ENCODE measurements around the gene CNTN5. TPM values are rescaled to one million over a fixed set of nuclear protein-coding genes. Genes with fewer than 3 reads are reported as not detected.

CNTN5 gene
- total RNA-seq, 1 donor from 2014 or later: not detected

DNA sequence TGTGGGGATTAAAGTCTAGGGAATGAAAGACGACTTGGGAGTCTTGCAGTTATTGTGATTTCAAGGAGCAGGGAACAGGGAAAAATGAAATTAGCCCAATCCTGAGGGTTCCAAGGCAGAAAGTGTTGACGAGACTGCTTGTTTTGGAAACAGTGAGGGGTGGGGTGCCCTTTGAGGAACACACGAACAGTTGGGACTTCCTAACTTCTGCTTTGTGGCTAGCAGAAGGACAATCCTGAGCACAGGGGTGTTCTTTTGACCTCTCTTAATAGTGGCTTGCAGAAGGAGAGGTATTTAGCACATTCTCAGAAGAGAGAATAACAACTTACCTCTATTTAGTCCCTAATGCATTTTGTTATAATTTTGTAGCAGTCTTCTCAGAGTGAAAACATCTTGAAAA lies 1120.5 kb downstream of the CNTN5 start:
- H3K4me1 ChIP-seq: no peaks in the 10 kb centered on the region
- ATAC-seq: no peak
- no peak overlapping the region for H3K27ac ChIP-seq
- intact Hi-C loops (cut with DNase I): no loop called here
- DNase-seq: no peak
- H3K9me3 ChIP-seq: no peaks in the 10 kb centered on the region
- TF ChIP-seq, protein P1, sequence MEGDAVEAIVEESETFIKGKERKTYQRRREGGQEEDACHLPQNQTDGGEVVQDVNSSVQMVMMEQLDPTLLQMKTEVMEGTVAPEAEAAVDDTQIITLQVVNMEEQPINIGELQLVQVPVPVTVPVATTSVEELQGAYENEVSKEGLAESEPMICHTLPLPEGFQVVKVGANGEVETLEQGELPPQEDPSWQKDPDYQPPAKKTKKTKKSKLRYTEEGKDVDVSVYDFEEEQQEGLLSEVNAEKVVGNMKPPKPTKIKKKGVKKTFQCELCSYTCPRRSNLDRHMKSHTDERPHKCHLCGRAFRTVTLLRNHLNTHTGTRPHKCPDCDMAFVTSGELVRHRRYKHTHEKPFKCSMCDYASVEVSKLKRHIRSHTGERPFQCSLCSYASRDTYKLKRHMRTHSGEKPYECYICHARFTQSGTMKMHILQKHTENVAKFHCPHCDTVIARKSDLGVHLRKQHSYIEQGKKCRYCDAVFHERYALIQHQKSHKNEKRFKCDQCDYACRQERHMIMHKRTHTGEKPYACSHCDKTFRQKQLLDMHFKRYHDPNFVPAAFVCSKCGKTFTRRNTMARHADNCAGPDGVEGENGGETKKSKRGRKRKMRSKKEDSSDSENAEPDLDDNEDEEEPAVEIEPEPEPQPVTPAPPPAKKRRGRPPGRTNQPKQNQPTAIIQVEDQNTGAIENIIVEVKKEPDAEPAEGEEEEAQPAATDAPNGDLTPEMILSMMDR (IDR thresholded peaks at IDR 0.05): no peak
- no peak overlapping the region for H3K4me3 ChIP-seq
- no peaks in the 10 kb centered on the region for H3K27me3 ChIP-seq
- no peaks in the 10 kb centered on the region for H3K36me3 ChIP-seq

DNA sequence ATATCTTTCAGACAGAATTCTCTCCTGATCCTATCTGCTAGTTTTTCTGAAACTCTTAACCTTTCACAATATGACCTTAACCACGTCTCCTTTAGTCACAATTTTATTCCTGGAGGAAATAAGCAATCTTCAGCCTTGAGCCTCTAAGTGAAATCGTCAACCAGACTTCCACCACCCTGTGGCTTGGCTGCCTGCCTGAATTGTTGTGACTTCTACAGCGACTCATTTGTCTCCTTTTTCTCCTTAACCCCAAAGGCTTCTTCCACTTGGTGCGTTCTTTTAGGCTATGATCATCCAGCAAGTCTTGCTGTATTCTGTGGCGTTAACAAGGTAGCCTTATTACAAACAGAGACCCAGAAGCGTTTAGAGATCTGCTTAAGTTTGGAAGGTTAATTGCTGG lies 1131.2 kb downstream of the CNTN5 start:
- Histone ChIP-seq H3K4me3 (no peak overlapping the region), H3K36me3 (no peaks in the 10 kb centered on the region), H3K27ac (no peak overlapping the region), H3K4me1 (no peaks in the 10 kb centered on the region), H3K9me3 (no peaks in the 10 kb centered on the region), H3K27me3 (no peaks in the 10 kb centered on the region)
- DNase-seq (no peak), ATAC-seq (no peak)
- TF ChIP-seq, protein P1 (IDR thresholded peaks at IDR 0.05): no peak
- intact Hi-C loops (cut with DNase I): no loop called here

DNA sequence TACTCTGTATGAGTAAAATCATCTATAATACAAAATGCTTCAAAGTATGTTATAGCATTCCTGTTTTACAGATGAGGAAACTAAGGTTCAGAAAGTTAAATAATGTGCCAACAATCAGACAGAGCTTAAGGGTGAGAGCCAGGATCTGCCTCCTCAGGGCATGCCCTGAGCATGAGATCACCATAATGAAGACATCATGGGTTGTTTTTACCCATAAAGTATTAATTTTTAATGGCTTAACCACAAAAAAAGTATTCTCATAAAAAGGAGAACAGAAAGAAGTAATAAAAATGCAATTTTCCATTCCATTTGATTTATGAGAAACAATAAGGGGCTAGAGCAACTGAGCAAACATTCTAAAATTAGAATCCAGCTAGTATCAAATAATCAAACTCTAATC lies 1132.0 kb downstream of the CNTN5 start:
- TF ChIP-seq, protein P1 (IDR thresholded peaks at IDR 0.05): no peak
- ATAC-seq (no peak), DNase-seq (no peak)
- Histone ChIP-seq H3K4me1 (no peaks in the 10 kb centered on the region), H3K9me3 (no peaks in the 10 kb centered on the region), H3K36me3 (no peaks in the 10 kb centered on the region), H3K4me3 (no peak overlapping the region), H3K27me3 (no peaks in the 10 kb centered on the region), H3K27ac (no peak overlapping the region)
- intact Hi-C loops (cut with DNase I): no loop called here

DNA sequence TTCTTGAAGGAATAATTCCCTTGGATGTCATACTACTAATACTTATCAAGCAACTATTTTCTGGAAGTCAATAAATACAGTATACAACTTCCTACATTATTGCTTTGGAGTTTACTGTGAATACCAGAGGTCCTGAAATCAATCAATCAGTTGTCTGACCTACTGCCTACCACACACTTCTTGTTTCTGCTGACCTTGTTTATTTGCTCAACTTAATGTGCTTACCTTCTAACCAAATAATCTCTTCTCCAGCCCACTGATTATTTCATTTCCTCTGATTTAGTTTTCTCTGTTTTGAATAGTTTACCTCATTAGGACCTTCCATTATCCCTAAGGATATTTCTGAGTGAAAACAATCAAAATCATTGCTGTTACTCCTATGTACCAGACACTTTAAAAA lies 1142.7 kb downstream of the CNTN5 start:
- intact Hi-C loops (cut with DNase I): no loop called here
- TF ChIP-seq, protein P1 (IDR thresholded peaks at IDR 0.05): no peak
- DNase-seq (no peak), ATAC-seq (no peak)
- Histone ChIP-seq H3K36me3 (no peaks in the 10 kb centered on the region), H3K4me3 (no peak overlapping the region), H3K4me1 (no peaks in the 10 kb centered on the region), H3K27me3 (no peaks in the 10 kb centered on the region), H3K9me3 (no peaks in the 10 kb centered on the region), H3K27ac (no peak overlapping the region)

DNA sequence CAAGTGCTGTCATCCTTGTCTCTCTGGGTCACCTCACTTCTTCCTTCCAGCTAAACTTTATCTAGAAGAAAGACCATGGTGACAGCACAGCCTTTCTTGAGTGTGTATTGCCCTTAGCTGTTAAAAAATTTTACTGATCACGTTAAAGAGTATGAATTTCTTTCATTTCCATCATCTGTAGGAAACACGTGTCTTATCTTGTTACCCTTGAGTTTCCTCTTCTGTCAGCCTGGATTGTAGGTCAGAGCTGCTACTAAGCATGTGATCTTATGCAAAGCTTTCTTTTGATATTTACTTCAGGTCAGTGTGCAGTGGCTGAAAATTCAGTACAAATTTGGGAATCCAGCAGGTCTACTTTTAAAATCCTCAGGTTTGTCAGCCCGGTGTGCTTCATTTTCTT lies 1154.1 kb downstream of the CNTN5 start:
- no peak for ATAC-seq
- no peak overlapping the region for H3K4me3 ChIP-seq
- no peak overlapping the region for H3K27ac ChIP-seq
- no peaks in the 10 kb centered on the region for H3K4me1 ChIP-seq
- H3K36me3 ChIP-seq: no peaks in the 10 kb centered on the region
- intact Hi-C loops (cut with DNase I): no loop called here
- TF ChIP-seq, protein P1 (IDR thresholded peaks at IDR 0.05): no peak
- H3K27me3 ChIP-seq: no peaks in the 10 kb centered on the region
- H3K9me3 ChIP-seq: no peaks in the 10 kb centered on the region
- no peak for DNase-seq

DNA sequence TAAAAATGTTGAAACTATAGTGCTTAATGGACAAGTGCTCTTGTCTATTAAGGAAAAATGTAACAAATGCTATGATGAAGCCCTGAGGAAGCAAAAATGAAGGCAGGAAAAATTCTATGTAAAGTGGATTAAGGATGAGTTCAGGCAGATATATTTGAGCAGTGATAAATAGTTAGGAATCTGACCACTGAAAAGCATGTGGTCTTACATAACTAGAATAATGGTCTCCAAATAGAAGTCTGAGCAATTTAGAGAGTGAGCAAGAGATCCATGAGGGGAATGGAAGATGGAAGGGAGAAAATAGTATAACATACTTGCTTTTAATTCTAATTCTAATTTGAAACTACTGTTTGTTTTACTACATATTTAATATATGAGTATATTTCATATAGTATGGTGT lies 1155.7 kb downstream of the CNTN5 start:
- ATAC-seq (no peak), DNase-seq (no peak)
- H3K4me3 ChIP-seq: no peak overlapping the region
- TF ChIP-seq, protein P1 (IDR thresholded peaks at IDR 0.05): no peak
- no peaks in the 10 kb centered on the region for H3K36me3 ChIP-seq
- no peaks in the 10 kb centered on the region for H3K9me3 ChIP-seq
- H3K4me1 ChIP-seq: no peaks in the 10 kb centered on the region
- H3K27me3 ChIP-seq: no peaks in the 10 kb centered on the region
- intact Hi-C loops (cut with DNase I): no loop called here
- no peak overlapping the region for H3K27ac ChIP-seq
